H1 (cell line): ENCODE data around the gene FOSL2. TPM values are rescaled to one million over a fixed set of nuclear protein-coding genes. Genes with fewer than 3 reads are reported as not detected.

Experiments
- CHD1 ChIP-seq: IDR thresholded peaks from 2 replicates; pipeline ENCODE4 v1.6.1; 2012; ENCODE audit warnings: low read depth, low read length, improper control_type of control experiment
- CREB1 ChIP-seq: IDR thresholded peaks from 2 replicates; pipeline ENCODE4 v1.6.1; 2012; ENCODE audit warnings: inconsistent platforms
- GABPA ChIP-seq: IDR thresholded peaks from 2 replicates; pipeline ENCODE4 v1.6.1; 2011; ENCODE audit warnings: mild to moderate bottlenecking, low read length, moderate library complexity, borderline replicate concordance; ENCODE audit not compliant: insufficient read depth
- NRF1 ChIP-seq: IDR thresholded peaks from 2 replicates; pipeline ENCODE4 v1.6.1; 2011; ENCODE audit warnings: mild to moderate bottlenecking, low read depth, low read length, improper control_type of control experiment
- POU5F1 ChIP-seq: IDR thresholded peaks from 2 replicates; pipeline ENCODE4 v1.6.1; 2011; ENCODE audit warnings: low read depth, mild to moderate bottlenecking, low read length, moderate library complexity
- RXRA ChIP-seq: IDR thresholded peaks from 2 replicates; pipeline ENCODE4 v1.6.1; 2011; ENCODE audit warnings: low read depth, mild to moderate bottlenecking, low read length, moderate library complexity; ENCODE audit not compliant: insufficient read depth
- SP2 ChIP-seq: IDR thresholded peaks from 2 replicates; pipeline ENCODE4 v1.6.1; 2012; ENCODE audit warnings: mild to moderate bottlenecking, low read length, inconsistent platforms
- SRF ChIP-seq: IDR thresholded peaks from 2 replicates; pipeline ENCODE4 v1.6.1; 2011; ENCODE audit warnings: mild to moderate bottlenecking, low read depth, low read length, moderate library complexity
- TAF1 ChIP-seq: IDR thresholded peaks from 2 replicates; pipeline ENCODE4 v1.6.1; 2011; ENCODE audit warnings: mild to moderate bottlenecking, low read depth, low read length
- polyA plus RNA-seq, 7 experiments: library from polyadenylated mRNA; depleted of rRNA in 3 of 7; stranded (reverse) in 5 of 7; unstranded in 2 of 7; fragments of >200 nt in 5 of 7; fragments of 200-250 nt in 2 of 7; gene quantifications; 1 replicate in 5 of 7; 2 replicates in 1 of 7; 4 replicates in 1 of 7; pipeline versions ENCODE4 v1.2.1 to v1.2.3, GENCODE V29; 2011 to 2013; ENCODE audit warnings: missing spikeins in 2 of 7, mixed read lengths in 2 of 7
- total RNA-seq: library from RNA; stranded (reverse); fragmentation: NEBNext Ultra II Directional; extraction: Animal tissue kit (Norgen Biotek cat#: 25700); gene quantifications from 2 replicates; pipeline ENCODE4 v1.2.1, GENCODE V29; 2021
- TF ChIP-seq, protein P1 (sequence below): fragments of 300-600 bp; sonication (generic); IDR thresholded peaks from 2 replicates; pipeline ENCODE4 v1.7.1; 2012; ENCODE audit warnings: low read length, moderate library complexity, mild to moderate bottlenecking, inconsistent platforms; ENCODE audit not compliant: insufficient replicate concordance
- TF ChIP-seq, protein P2 (sequence below): IDR thresholded peaks from 2 replicates; pipeline ENCODE4 v1.6.1; 2012; ENCODE audit warnings: inconsistent platforms

FOSL2 gene
- total and polyA plus RNA-seq, 2 of the 8 experiments (the other 6 are each of a cell fraction or from before 2014, with no cell fraction given), result 1.5 to 4.5 TPM

DNA sequence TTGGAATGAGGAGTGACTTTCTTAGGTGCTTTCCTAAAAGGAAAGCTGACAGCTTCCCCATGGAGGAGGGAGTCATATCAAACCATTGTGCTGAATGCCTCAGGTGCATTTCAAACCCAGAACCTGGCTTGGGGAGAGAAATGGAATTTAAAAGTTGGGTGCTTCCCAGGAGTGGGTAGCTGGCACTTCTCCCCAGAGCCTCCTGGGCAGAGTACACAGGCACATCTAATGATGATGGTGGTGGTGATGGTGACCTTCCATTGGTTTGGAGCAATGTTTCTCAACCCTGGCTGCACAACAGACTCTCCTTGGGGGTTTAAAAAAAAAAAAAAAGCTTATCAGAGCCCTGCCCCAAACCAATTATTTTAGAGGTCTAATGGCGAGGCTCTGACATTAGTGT lies 8.3 kb downstream of the FOSL2 start (continued):
- TF ChIP-seq, protein P1, sequence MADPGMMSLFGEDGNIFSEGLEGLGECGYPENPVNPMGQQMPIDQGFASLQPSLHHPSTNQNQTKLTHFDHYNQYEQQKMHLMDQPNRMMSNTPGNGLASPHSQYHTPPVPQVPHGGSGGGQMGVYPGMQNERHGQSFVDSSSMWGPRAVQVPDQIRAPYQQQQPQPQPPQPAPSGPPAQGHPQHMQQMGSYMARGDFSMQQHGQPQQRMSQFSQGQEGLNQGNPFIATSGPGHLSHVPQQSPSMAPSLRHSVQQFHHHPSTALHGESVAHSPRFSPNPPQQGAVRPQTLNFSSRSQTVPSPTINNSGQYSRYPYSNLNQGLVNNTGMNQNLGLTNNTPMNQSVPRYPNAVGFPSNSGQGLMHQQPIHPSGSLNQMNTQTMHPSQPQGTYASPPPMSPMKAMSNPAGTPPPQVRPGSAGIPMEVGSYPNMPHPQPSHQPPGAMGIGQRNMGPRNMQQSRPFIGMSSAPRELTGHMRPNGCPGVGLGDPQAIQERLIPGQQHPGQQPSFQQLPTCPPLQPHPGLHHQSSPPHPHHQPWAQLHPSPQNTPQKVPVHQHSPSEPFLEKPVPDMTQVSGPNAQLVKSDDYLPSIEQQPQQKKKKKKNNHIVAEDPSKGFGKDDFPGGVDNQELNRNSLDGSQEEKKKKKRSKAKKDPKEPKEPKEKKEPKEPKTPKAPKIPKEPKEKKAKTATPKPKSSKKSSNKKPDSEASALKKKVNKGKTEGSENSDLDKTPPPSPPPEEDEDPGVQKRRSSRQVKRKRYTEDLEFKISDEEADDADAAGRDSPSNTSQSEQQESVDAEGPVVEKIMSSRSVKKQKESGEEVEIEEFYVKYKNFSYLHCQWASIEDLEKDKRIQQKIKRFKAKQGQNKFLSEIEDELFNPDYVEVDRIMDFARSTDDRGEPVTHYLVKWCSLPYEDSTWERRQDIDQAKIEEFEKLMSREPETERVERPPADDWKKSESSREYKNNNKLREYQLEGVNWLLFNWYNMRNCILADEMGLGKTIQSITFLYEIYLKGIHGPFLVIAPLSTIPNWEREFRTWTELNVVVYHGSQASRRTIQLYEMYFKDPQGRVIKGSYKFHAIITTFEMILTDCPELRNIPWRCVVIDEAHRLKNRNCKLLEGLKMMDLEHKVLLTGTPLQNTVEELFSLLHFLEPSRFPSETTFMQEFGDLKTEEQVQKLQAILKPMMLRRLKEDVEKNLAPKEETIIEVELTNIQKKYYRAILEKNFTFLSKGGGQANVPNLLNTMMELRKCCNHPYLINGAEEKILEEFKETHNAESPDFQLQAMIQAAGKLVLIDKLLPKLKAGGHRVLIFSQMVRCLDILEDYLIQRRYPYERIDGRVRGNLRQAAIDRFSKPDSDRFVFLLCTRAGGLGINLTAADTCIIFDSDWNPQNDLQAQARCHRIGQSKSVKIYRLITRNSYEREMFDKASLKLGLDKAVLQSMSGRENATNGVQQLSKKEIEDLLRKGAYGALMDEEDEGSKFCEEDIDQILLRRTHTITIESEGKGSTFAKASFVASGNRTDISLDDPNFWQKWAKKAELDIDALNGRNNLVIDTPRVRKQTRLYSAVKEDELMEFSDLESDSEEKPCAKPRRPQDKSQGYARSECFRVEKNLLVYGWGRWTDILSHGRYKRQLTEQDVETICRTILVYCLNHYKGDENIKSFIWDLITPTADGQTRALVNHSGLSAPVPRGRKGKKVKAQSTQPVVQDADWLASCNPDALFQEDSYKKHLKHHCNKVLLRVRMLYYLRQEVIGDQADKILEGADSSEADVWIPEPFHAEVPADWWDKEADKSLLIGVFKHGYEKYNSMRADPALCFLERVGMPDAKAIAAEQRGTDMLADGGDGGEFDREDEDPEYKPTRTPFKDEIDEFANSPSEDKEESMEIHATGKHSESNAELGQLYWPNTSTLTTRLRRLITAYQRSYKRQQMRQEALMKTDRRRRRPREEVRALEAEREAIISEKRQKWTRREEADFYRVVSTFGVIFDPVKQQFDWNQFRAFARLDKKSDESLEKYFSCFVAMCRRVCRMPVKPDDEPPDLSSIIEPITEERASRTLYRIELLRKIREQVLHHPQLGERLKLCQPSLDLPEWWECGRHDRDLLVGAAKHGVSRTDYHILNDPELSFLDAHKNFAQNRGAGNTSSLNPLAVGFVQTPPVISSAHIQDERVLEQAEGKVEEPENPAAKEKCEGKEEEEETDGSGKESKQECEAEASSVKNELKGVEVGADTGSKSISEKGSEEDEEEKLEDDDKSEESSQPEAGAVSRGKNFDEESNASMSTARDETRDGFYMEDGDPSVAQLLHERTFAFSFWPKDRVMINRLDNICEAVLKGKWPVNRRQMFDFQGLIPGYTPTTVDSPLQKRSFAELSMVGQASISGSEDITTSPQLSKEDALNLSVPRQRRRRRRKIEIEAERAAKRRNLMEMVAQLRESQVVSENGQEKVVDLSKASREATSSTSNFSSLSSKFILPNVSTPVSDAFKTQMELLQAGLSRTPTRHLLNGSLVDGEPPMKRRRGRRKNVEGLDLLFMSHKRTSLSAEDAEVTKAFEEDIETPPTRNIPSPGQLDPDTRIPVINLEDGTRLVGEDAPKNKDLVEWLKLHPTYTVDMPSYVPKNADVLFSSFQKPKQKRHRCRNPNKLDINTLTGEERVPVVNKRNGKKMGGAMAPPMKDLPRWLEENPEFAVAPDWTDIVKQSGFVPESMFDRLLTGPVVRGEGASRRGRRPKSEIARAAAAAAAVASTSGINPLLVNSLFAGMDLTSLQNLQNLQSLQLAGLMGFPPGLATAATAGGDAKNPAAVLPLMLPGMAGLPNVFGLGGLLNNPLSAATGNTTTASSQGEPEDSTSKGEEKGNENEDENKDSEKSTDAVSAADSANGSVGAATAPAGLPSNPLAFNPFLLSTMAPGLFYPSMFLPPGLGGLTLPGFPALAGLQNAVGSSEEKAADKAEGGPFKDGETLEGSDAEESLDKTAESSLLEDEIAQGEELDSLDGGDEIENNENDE, result no peak
- TF ChIP-seq, protein P2, sequence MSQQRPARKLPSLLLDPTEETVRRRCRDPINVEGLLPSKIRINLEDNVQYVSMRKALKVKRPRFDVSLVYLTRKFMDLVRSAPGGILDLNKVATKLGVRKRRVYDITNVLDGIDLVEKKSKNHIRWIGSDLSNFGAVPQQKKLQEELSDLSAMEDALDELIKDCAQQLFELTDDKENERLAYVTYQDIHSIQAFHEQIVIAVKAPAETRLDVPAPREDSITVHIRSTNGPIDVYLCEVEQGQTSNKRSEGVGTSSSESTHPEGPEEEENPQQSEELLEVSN, result no peak
- TF ChIP-seq POU5F1 (no peak), TAF1 (no peak), GABPA (no peak), SRF (no peak), NRF1 (no peak), CREB1 (no peak), CHD1 (no peak), SP2 (no peak), RXRA (no peak)
- TF ChIP-seq, all 59 proteins: peak for 0
